ENCODE data around the gene ALDH1A3.
"Not testable (repeated sequence)": the region's sequence is repeated elsewhere in the genome, so short reads cannot be mapped to it uniquely, and the experiment has no call there.

Gene ALDH1A3

GRCh38 chr15:100879464-100880138, at the start of gene ALDH1A3:
TSS of gene ALDH1A3 (plus strand) at chr15:100879831. CDS start at chr15:100879908, 77 bp downstream.
- in situ Hi-C loops (cut with HindIII; ENCODE audit: low sequenced_read_pairs): no loop called here

GRCh38 chr15:100831467-100831866, 48.2 kb upstream of the ALDH1A3 start:
- in situ Hi-C loops (cut with HindIII; ENCODE audit: low sequenced_read_pairs): no loop called here

- in situ Hi-C loops (cut with HindIII; ENCODE audit: low sequenced_read_pairs): no loop called here
These were observed 47.3 kb upstream of the ALDH1A3 start for GRCh38 chr15:100832149-100832942.

- in situ Hi-C loops (cut with HindIII; ENCODE audit: low sequenced_read_pairs): no loop called here
These were observed 45.9 kb upstream of the ALDH1A3 start for GRCh38 chr15:100833417-100834389.

- in situ Hi-C loops (cut with HindIII; ENCODE audit: low sequenced_read_pairs): no loop called here
These were observed 44.9 kb upstream of the ALDH1A3 start for GRCh38 chr15:100834731-100835130.

GRCh38 chr15:100835636-100836035, 44.0 kb upstream of the ALDH1A3 start:
- in situ Hi-C loops (cut with HindIII; ENCODE audit: low sequenced_read_pairs): no loop called here

- in situ Hi-C loops (cut with HindIII; ENCODE audit: low sequenced_read_pairs): no loop called here
These were observed 43.1 kb upstream of the ALDH1A3 start for GRCh38 chr15:100836501-100836900.

GRCh38 chr15:100841426-100841825, 38.2 kb upstream of the ALDH1A3 start:
- in situ Hi-C loops (cut with HindIII; ENCODE audit: low sequenced_read_pairs): no loop called here

GRCh38 chr15:100842756-100843730, 36.6 kb upstream of the ALDH1A3 start:
- in situ Hi-C loops (cut with HindIII; ENCODE audit: low sequenced_read_pairs): no loop called here

GRCh38 chr15:100844167-100844566, 35.5 kb upstream of the ALDH1A3 start:
- in situ Hi-C loops (cut with HindIII; ENCODE audit: low sequenced_read_pairs): no loop called here

- in situ Hi-C loops (cut with HindIII; ENCODE audit: low sequenced_read_pairs): loop anchor here (5.0 kb wide), 1 partner anchor 32 kb away; no protein-coding TSS in a partner anchor
These were observed 34.9 kb upstream of the ALDH1A3 start for GRCh38 chr15:100844778-100845177.

- in situ Hi-C loops (cut with HindIII; ENCODE audit: low sequenced_read_pairs): loop anchor here (5.0 kb wide), 1 partner anchor 35 kb away; no protein-coding TSS in a partner anchor
These were observed 32.4 kb upstream of the ALDH1A3 start for GRCh38 chr15:100847194-100847593.

- in situ Hi-C loops (cut with HindIII; ENCODE audit: low sequenced_read_pairs): loop anchor here (5.0 kb wide), 1 partner anchor 37 kb away; no protein-coding TSS in a partner anchor
These were observed 30.4 kb upstream of the ALDH1A3 start for GRCh38 chr15:100849021-100849854.

GRCh38 chr15:100849855-100850218, 29.8 kb upstream of the ALDH1A3 start:
- in situ Hi-C loops (cut with HindIII; ENCODE audit: low sequenced_read_pairs): loop anchor here (5.0 kb wide), 1 partner anchor 38 kb away; no protein-coding TSS in a partner anchor

- in situ Hi-C loops (cut with HindIII; ENCODE audit: low sequenced_read_pairs): not testable (repeated sequence)
These were observed 28.1 kb upstream of the ALDH1A3 start for GRCh38 chr15:100851428-100852015.

GRCh38 chr15:100852630-100853029, 27.0 kb upstream of the ALDH1A3 start:
- in situ Hi-C loops (cut with HindIII; ENCODE audit: low sequenced_read_pairs): no loop called here

- in situ Hi-C loops (cut with HindIII; ENCODE audit: low sequenced_read_pairs): no loop called here
These were observed 25.8 kb upstream of the ALDH1A3 start for GRCh38 chr15:100853676-100854440.

- in situ Hi-C loops (cut with HindIII; ENCODE audit: low sequenced_read_pairs): no loop called here
These were observed 22.8 kb upstream of the ALDH1A3 start for GRCh38 chr15:100856867-100857266.

Measured in DLD1 (cell line).